Measurements from ENCODE around the gene ITGB1BP2.

- TF ChIP-seq CTCF (IDR thresholded peaks at IDR 0.05; ENCODE audit: extremely low read depth in 1 of 2, insufficient read depth in 1 of 2, low read depth in 1 of 2, low read length in 2 of 2) (no peak), POLR2AphosphoS5 (IDR thresholded peaks at IDR 0.05; ENCODE audit: insufficient read depth, low read depth, low read length) (no peak), MAX (IDR thresholded peaks at IDR 0.05; ENCODE audit: insufficient read depth, insufficient read length) (no peak), POLR2A (IDR thresholded peaks at IDR 0.05; ENCODE audit: low read depth, low read length) (no peak), GATA2 (IDR thresholded peaks at IDR 0.05; ENCODE audit: insufficient read depth, insufficient read length, low read depth, low read length) (no peak), MYC (IDR thresholded peaks at IDR 0.05; ENCODE audit: low read depth, low read length) (no peak), EZH2 (IDR thresholded peaks at IDR 0.05; ENCODE audit: borderline replicate concordance, low read depth, low read length, severe bottlenecking) (no peak)
Measured at GRCh38 chrX:71292669-71293365, 8.7 kb upstream of the ITGB1BP2 start.
